SK-N-SH treated with all-trans-retinoic acid at 6 μM for 48 hours (cell line): Measurements from ENCODE around the gene PPL.

Experiments
- ATAC-seq: fragments of 200-7000 bp; cut with Tn5 transposase; 3 replicates; pipeline ENCODE4 v1.9.1; 2020; ENCODE audit warnings: mild to moderate bottlenecking, moderate library complexity
- ARNTL ChIP-seq: fragments of 450-650 bp; formaldehyde crosslinking; IDR thresholded peaks from 2 replicates; pipeline ENCODE4 v1.5.0; 2020; ENCODE audit warnings: low read depth, mild to moderate bottlenecking, moderate library complexity, borderline replicate concordance
- BACH2 ChIP-seq: fragments of 250-450 bp; sonication (Bioruptor Pico); IDR thresholded peaks from 2 replicates; pipeline ENCODE4 v1.9.0; 2021; ENCODE audit warnings: mild to moderate bottlenecking, borderline replicate concordance
- CSDC2 ChIP-seq: fragments of 250-450 bp; sonication (Bioruptor Pico); IDR thresholded peaks from 2 replicates; pipeline ENCODE4 v1.5.0; 2020; ENCODE audit warnings: mild to moderate bottlenecking, moderate library complexity
- CSRNP3 ChIP-seq: fragments of 250-450 bp; sonication (Bioruptor Pico); IDR thresholded peaks from 2 replicates; pipeline ENCODE4 v1.5.1; 2021; ENCODE audit warnings: mild to moderate bottlenecking, moderate library complexity
- ESRRG ChIP-seq: fragments of 250-450 bp; sonication (Bioruptor Pico); IDR thresholded peaks from 2 replicates; pipeline ENCODE4 v1.6.1; 2021; ENCODE audit warnings: mild to moderate bottlenecking
- GLIS3 ChIP-seq: fragments of 250-450 bp; sonication (Bioruptor Pico); IDR thresholded peaks from 2 replicates; pipeline ENCODE4 v1.5.0; 2020; ENCODE audit warnings: mild to moderate bottlenecking, moderate library complexity
- ISL1 ChIP-seq: fragments of 250-450 bp; sonication (Bioruptor Pico); IDR thresholded peaks from 2 replicates; pipeline ENCODE4 v2.1.2; 2022; ENCODE audit warnings: mild to moderate bottlenecking, moderate library complexity
- OSR1 ChIP-seq: fragments of 250-450 bp; sonication (Bioruptor Pico); IDR thresholded peaks from 2 replicates; pipeline ENCODE4 v1.8.0; 2022; ENCODE audit warnings: moderate library complexity, mild to moderate bottlenecking, inconsistent platforms
- PPARA ChIP-seq: fragments of 250-450 bp; sonication (Bioruptor Pico); IDR thresholded peaks from 2 replicates; pipeline ENCODE4 v1.5.0; 2020; ENCODE audit warnings: mild to moderate bottlenecking, borderline replicate concordance
- RARB ChIP-seq: fragments of 250-450 bp; sonication (Bioruptor Pico); IDR thresholded peaks from 2 replicates; pipeline ENCODE4 v1.8.0; 2021; ENCODE audit warnings: mild to moderate bottlenecking, moderate library complexity
- SNAI2 ChIP-seq: fragments of 250-450 bp; sonication (Bioruptor Pico); IDR thresholded peaks from 2 replicates; pipeline ENCODE4 v1.5.0; 2020; ENCODE audit warnings: mild to moderate bottlenecking, moderate library complexity
- TCF4 ChIP-seq: fragments of 250-450 bp; sonication (Bioruptor Pico); IDR thresholded peaks from 2 replicates; pipeline ENCODE4 v1.8.0; 2021; ENCODE audit warnings: mild to moderate bottlenecking, moderate library complexity, borderline replicate concordance
- TOX ChIP-seq: fragments of 250-450 bp; sonication (Bioruptor Pico); IDR thresholded peaks from 2 replicates; pipeline ENCODE4 v1.8.0; 2021; ENCODE audit warnings: mild to moderate bottlenecking, moderate library complexity, borderline replicate concordance
- TSHZ2 ChIP-seq: fragments of 250-450 bp; sonication (Bioruptor Pico); IDR thresholded peaks from 2 replicates; pipeline ENCODE4 v1.5.0; 2020; ENCODE audit warnings: mild to moderate bottlenecking, moderate library complexity
- ZC3H10 ChIP-seq: fragments of 250-450 bp; sonication (Bioruptor Pico); IDR thresholded peaks from 2 replicates; pipeline ENCODE4 v1.5.1; 2021; ENCODE audit warnings: mild to moderate bottlenecking, moderate library complexity
- ZFP3 ChIP-seq: fragments of 250-450 bp; sonication (Bioruptor Pico); IDR thresholded peaks from 2 replicates; pipeline ENCODE4 v1.5.0; 2020; ENCODE audit warnings: mild to moderate bottlenecking, moderate library complexity
- ZFP30 ChIP-seq: fragments of 450-650 bp; formaldehyde crosslinking; IDR thresholded peaks from 2 replicates; pipeline ENCODE4 v1.5.0; 2022; ENCODE audit warnings: mild to moderate bottlenecking, moderate library complexity
- ZNF565 ChIP-seq: fragments of 450-650 bp; formaldehyde crosslinking; conservative IDR thresholded peaks from 2 replicates; pipeline ENCODE4 v1.5.0; 2020; ENCODE audit warnings: low read depth, mild to moderate bottlenecking, moderate library complexity
- ZNF70 ChIP-seq: fragments of 450-650 bp; formaldehyde crosslinking; IDR thresholded peaks from 2 replicates; pipeline ENCODE4 v1.5.0; 2020; ENCODE audit warnings: mild to moderate bottlenecking, moderate library complexity
- ZNF8 ChIP-seq: fragments of 450-650 bp; formaldehyde crosslinking; IDR thresholded peaks from 2 replicates; pipeline ENCODE4 v1.5.0; 2020; ENCODE audit warnings: mild to moderate bottlenecking, moderate library complexity
- TF ChIP-seq, protein P1 (sequence below): fragments of 250-450 bp; sonication (Bioruptor Pico); IDR thresholded peaks from 2 replicates; pipeline ENCODE4 v1.5.1; 2020; ENCODE audit warnings: low read depth, mild to moderate bottlenecking, moderate library complexity
- TF ChIP-seq, protein P2 (sequence below): fragments of 250-450 bp; sonication (Bioruptor Pico); IDR thresholded peaks from 2 replicates; pipeline ENCODE4 v1.8.0; 2021; ENCODE audit warnings: low read depth, mild to moderate bottlenecking, moderate library complexity, borderline replicate concordance
- TF ChIP-seq, protein P3 (sequence below): fragments of 250-450 bp; sonication (Bioruptor Pico); IDR thresholded peaks from 2 replicates; pipeline ENCODE4 v1.8.0; 2020; ENCODE audit warnings: mild to moderate bottlenecking, moderate library complexity, borderline replicate concordance

Gene PPL

DNA sequence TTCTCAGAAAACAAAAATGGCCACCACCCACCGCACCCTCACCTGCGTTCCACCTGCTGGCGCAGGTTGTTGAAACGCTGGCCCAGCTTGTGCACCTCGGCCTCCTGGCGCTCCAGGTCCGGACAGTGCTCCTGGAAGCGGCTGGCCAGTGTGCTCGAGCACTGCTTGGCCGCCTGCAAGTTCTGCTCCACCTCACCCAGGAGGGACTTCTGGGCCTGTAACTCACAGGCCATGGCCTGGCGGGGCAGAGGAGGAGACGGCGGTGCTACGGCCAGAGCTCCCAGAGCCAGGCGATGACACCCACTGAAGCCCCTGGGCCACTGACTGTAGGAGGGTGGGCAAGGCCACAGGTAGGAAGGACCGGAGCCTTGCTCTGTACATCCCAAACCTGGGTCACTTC lies 46.3 kb downstream of the PPL start (continued):
- TF ChIP-seq ZNF565 (CRISPR knock-in tag), result no peak
- no peak for TF ChIP-seq ZC3H10 (CRISPR knock-in tag)
- TF ChIP-seq ZNF70 (CRISPR knock-in tag), result no peak
- no peak for TF ChIP-seq ESRRG (CRISPR knock-in tag)
- TF ChIP-seq TOX (CRISPR knock-in tag), result no peak
- TF ChIP-seq ISL1, result no peak
- no peak for TF ChIP-seq SNAI2 (CRISPR knock-in tag)

DNA sequence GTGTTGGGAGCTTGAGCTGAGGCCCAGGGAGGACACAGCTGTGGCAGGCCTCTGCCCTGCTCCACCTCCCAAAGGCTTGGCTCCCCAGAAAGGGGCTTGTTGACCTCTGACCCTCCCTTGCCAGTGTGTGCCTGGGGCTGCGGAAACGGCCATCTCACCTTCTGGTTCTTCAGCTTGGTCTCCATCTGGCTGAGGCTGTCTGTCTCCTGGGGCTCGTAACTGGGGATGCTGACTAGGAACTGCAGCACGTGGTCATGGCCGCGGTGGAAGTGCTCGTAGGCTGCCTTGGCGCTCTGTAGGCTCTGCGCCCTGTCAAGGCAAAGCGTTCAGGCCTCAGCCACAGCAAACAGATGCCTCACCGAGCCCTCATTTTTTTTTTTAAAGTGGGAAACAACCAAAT lies 46.9 kb downstream of the PPL start:
- TF ChIP-seq GLIS3 (CRISPR knock-in tag) (no peak), RARB (CRISPR knock-in tag) (no peak), ZFP30 (CRISPR knock-in tag) (no peak), ZC3H10 (CRISPR knock-in tag) (no peak), PPARA (CRISPR knock-in tag) (no peak), TSHZ2 (CRISPR knock-in tag) (no peak), ESRRG (CRISPR knock-in tag) (no peak), OSR1 (no peak), ZNF8 (no peak), ISL1 (no peak), CSRNP3 (CRISPR knock-in tag) (no peak), SNAI2 (CRISPR knock-in tag) (no peak), ZNF565 (CRISPR knock-in tag) (no peak), TCF4 (CRISPR knock-in tag) (no peak), ZFP3 (CRISPR knock-in tag) (no peak), CSDC2 (no peak)
- TF ChIP-seq, protein P1, sequence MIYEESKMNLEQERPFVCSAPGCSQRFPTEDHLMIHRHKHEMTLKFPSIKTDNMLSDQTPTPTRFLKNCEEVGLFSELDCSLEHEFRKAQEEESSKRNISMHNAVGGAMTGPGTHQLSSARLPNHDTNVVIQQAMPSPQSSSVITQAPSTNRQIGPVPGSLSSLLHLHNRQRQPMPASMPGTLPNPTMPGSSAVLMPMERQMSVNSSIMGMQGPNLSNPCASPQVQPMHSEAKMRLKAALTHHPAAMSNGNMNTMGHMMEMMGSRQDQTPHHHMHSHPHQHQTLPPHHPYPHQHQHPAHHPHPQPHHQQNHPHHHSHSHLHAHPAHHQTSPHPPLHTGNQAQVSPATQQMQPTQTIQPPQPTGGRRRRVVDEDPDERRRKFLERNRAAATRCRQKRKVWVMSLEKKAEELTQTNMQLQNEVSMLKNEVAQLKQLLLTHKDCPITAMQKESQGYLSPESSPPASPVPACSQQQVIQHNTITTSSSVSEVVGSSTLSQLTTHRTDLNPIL (CRISPR knock-in tag), result no peak
- ATAC-seq, result no peak

GRCh38 chr16:4888428-4889135 lies 48.4 kb downstream of the PPL start:
- no peak for TF ChIP-seq ARNTL (CRISPR knock-in tag)
- TF ChIP-seq, protein P2, sequence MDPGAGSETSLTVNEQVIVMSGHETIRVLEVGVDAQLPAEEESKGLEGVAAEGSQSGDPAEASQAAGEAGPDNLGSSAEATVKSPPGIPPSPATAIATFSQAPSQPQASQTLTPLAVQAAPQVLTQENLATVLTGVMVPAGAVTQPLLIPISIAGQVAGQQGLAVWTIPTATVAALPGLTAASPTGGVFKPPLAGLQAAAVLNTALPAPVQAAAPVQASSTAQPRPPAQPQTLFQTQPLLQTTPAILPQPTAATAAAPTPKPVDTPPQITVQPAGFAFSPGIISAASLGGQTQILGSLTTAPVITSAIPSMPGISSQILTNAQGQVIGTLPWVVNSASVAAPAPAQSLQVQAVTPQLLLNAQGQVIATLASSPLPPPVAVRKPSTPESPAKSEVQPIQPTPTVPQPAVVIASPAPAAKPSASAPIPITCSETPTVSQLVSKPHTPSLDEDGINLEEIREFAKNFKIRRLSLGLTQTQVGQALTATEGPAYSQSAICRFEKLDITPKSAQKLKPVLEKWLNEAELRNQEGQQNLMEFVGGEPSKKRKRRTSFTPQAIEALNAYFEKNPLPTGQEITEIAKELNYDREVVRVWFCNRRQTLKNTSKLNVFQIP, result no peak
- no peak for TF ChIP-seq ZFP30 (CRISPR knock-in tag)
- no peak for TF ChIP-seq GLIS3 (CRISPR knock-in tag)
- TF ChIP-seq BACH2 (CRISPR knock-in tag), result no peak
- no peak for TF ChIP-seq CSRNP3 (CRISPR knock-in tag)
- TF ChIP-seq, protein P1 (CRISPR knock-in tag), result no peak
- no peak for TF ChIP-seq ISL1
- TF ChIP-seq ZNF70 (CRISPR knock-in tag), result no peak
- no peak for TF ChIP-seq ZNF8
- TF ChIP-seq TOX (CRISPR knock-in tag), result no peak
- TF ChIP-seq, protein P3, sequence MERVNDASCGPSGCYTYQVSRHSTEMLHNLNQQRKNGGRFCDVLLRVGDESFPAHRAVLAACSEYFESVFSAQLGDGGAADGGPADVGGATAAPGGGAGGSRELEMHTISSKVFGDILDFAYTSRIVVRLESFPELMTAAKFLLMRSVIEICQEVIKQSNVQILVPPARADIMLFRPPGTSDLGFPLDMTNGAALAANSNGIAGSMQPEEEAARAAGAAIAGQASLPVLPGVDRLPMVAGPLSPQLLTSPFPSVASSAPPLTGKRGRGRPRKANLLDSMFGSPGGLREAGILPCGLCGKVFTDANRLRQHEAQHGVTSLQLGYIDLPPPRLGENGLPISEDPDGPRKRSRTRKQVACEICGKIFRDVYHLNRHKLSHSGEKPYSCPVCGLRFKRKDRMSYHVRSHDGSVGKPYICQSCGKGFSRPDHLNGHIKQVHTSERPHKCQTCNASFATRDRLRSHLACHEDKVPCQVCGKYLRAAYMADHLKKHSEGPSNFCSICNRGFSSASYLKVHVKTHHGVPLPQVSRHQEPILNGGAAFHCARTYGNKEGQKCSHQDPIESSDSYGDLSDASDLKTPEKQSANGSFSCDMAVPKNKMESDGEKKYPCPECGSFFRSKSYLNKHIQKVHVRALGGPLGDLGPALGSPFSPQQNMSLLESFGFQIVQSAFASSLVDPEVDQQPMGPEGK (CRISPR knock-in tag), result no peak
- TF ChIP-seq ZNF565 (CRISPR knock-in tag), result no peak
- TF ChIP-seq OSR1, result no peak
- TF ChIP-seq CSDC2, result no peak
- TF ChIP-seq RARB (CRISPR knock-in tag), result no peak
- no peak for ATAC-seq
